GM12878 (cell line): Measurements from ENCODE around the gene OSBP. TPM values are rescaled to one million over a fixed set of nuclear protein-coding genes. Genes with fewer than 3 reads are reported as not detected.

Experiments
- BHLHE40 ChIP-seq, 2 experiments: fragments of 450-650 bp in 1 of 2; IDR thresholded peaks; 2 replicates each; pipeline ENCODE4 v1.6.1; 2011 to 2017; ENCODE audit warnings: low read depth in 2 of 2, borderline replicate concordance in 1 of 2, improper control_type of control experiment in 1 of 2, low read length in 1 of 2, mild to moderate bottlenecking in 1 of 2
- CHD2 ChIP-seq: IDR thresholded peaks from 2 replicates; pipeline ENCODE4 v1.6.1; 2011; ENCODE audit warnings: low read depth, low read length, improper control_type of control experiment, borderline replicate concordance
- CHD4 ChIP-seq: fragments of 200-600 bp; sonication (generic); IDR thresholded peaks from 2 replicates; pipeline ENCODE4 v1.6.1; 2016; ENCODE audit warnings: mild to moderate bottlenecking
- CREB1 ChIP-seq: IDR thresholded peaks from 2 replicates; pipeline ENCODE4 v1.6.1; 2012; ENCODE audit warnings: low read depth, mild to moderate bottlenecking, inconsistent platforms
- EP300 ChIP-seq, 2 experiments: fragments of 150-350 bp in 1 of 2; IDR thresholded peaks; 2 replicates each; pipeline ENCODE4 v1.6.1; 2011 to 2012; ENCODE audit warnings: low read depth in 2 of 2, low read length in 2 of 2, borderline replicate concordance in 1 of 2, improper control_type of control experiment in 1 of 2, inconsistent platforms in 1 of 2; ENCODE audit not compliant: control insufficient read depth in 1 of 2
- HCFC1 ChIP-seq: fragments of 150-350 bp; IDR thresholded peaks from 2 replicates; pipeline ENCODE4 v1.6.1; 2014; ENCODE audit warnings: low read length
- NFYA ChIP-seq: IDR thresholded peaks from 2 replicates; pipeline ENCODE4 v1.6.1; 2011; ENCODE audit warnings: low read depth, mild to moderate bottlenecking, low read length, improper control_type of control experiment, borderline replicate concordance
- NRF1 ChIP-seq: conservative IDR thresholded peaks from 2 replicates; pipeline ENCODE4 v1.6.1; 2011; ENCODE audit warnings: mild to moderate bottlenecking, low read depth, low read length, improper control_type of control experiment
- PAX5 ChIP-seq: IDR thresholded peaks from 2 replicates; pipeline ENCODE4 v1.6.1; 2011; ENCODE audit warnings: low read depth, low read length, borderline replicate concordance
- RCOR1 ChIP-seq: conservative IDR thresholded peaks from 2 replicates; pipeline ENCODE4 v1.6.1; 2012; ENCODE audit warnings: low read depth, low read length, improper control_type of control experiment
- RFX5 ChIP-seq: IDR thresholded peaks from 2 replicates; pipeline ENCODE4 v1.6.1; 2011; ENCODE audit warnings: low read depth, low read length, improper control_type of control experiment
- SMAD5 ChIP-seq: IDR thresholded peaks from 2 replicates; pipeline ENCODE4 v1.6.1; 2016; ENCODE audit warnings: antibody characterized with exemption, low read depth
- SREBF2 ChIP-seq: IDR thresholded peaks from 2 replicates; pipeline ENCODE4 v1.6.1; 2012; ENCODE audit warnings: mild to moderate bottlenecking, low read length
- TAF1 ChIP-seq: IDR thresholded peaks from 2 replicates; pipeline ENCODE4 v1.6.1; 2011; ENCODE audit warnings: mild to moderate bottlenecking, low read depth, low read length, borderline replicate concordance
- YBX1 ChIP-seq: fragments of 450-650 bp; IDR thresholded peaks from 2 replicates; pipeline ENCODE4 v1.6.1; 2016; ENCODE audit warnings: antibody characterized with exemption
- ZBTB40 ChIP-seq: fragments of 450-650 bp; IDR thresholded peaks from 2 replicates; pipeline ENCODE4 v1.6.1; 2016; ENCODE audit warnings: mild to moderate bottlenecking, moderate library complexity, borderline replicate concordance
- ZNF207 ChIP-seq: fragments of 450-650 bp; IDR thresholded peaks from 2 replicates; pipeline ENCODE4 v1.6.1; 2014; ENCODE audit warnings: antibody characterized with exemption, mild to moderate bottlenecking, borderline replicate concordance
- ZNF384 ChIP-seq: IDR thresholded peaks from 2 replicates; pipeline ENCODE4 v1.6.1; 2012; ENCODE audit warnings: low read depth, mild to moderate bottlenecking, low read length, improper control_type of control experiment, borderline replicate concordance
- polyA plus RNA-seq, 11 experiments: library from polyadenylated mRNA; depleted of rRNA in 4 of 11; unstranded in 6 of 11; stranded (reverse) in 5 of 11; fragments of >200 nt; fragmentation: Nextera tagmentation in 4 of 11; fragmentation: Illumina TruSeq in 1 of 11; extraction: Ambion mirVana in 4 of 11; extraction: Trizol in 1 of 11; gene quantifications; 1 replicate in 1 of 11; 2 replicates in 10 of 11; pipeline versions ENCODE4 v1.2.1 to v1.2.3, GENCODE V29; 2011 to 2016; ENCODE audit warnings: inconsistent platforms in 2 of 11, missing spikeins in 2 of 11, low read depth in 1 of 11
- total RNA-seq, 4 experiments: library from RNA; depleted of rRNA in 3 of 4; stranded (reverse); fragments of >200 nt in 3 of 4; fragmentation: Illumina TruSeq in 1 of 4; extraction: Trizol in 1 of 4; gene quantifications; 2 replicates each; pipeline versions ENCODE4 v1.2.1 to v1.2.3, GENCODE V29; 2013 to 2021
- TF ChIP-seq, protein P1 (sequence below): IDR thresholded peaks from 2 replicates; pipeline ENCODE4 v1.6.1; 2011; ENCODE audit warnings: borderline replicate concordance, low read depth, mild to moderate bottlenecking, moderate library complexity, low read length; ENCODE audit not compliant: insufficient read depth, poor library complexity, severe bottlenecking
- TF ChIP-seq, protein P2 (sequence below): fragments of 450-650 bp; formaldehyde crosslinking; IDR thresholded peaks from 2 replicates; pipeline ENCODE4 v1.4.0; 2022; ENCODE audit warnings: mild to moderate bottlenecking, moderate library complexity

OSBP gene
- total and polyA plus RNA-seq, 10 of the 15 experiments (the other 5 are each of a cell fraction or from before 2014, with no cell fraction given), result 5.9 to 41.2 (median 21.7) TPM

- TF ChIP-seq ZNF207, result peak; percentile 92; the same call in 1 of the 2 replicates
- TF ChIP-seq SMAD5, result no peak
- peak; percentile 99 for TF ChIP-seq NFYA
- TF ChIP-seq, protein P1, sequence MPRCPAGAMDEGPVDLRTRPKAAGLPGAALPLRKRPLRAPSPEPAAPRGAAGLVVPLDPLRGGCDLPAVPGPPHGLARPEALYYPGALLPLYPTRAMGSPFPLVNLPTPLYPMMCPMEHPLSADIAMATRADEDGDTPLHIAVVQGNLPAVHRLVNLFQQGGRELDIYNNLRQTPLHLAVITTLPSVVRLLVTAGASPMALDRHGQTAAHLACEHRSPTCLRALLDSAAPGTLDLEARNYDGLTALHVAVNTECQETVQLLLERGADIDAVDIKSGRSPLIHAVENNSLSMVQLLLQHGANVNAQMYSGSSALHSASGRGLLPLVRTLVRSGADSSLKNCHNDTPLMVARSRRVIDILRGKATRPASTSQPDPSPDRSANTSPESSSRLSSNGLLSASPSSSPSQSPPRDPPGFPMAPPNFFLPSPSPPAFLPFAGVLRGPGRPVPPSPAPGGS, result no peak
- no peak for TF ChIP-seq RCOR1
- no peak for TF ChIP-seq PAX5
- peak; percentile 88; the same call in 1 of the 2 replicates for TF ChIP-seq ZBTB40
- TF ChIP-seq BHLHE40 (IDR thresholded peaks at IDR 0.05; ENCODE audit: borderline replicate concordance in 1 of 2, low read depth in 2 of 2, low read length in 1 of 2), result no peak
- TF ChIP-seq HCFC1, result no peak; the same call in 1 of the 2 replicates
- peak; percentile 99 for TF ChIP-seq CHD2
- no peak for TF ChIP-seq ZNF384
- no peak for TF ChIP-seq CHD4
- peak; percentile 63; the same call in 1 of the 2 replicates for TF ChIP-seq TAF1
- TF ChIP-seq CREB1, result peak; percentile 97
- TF ChIP-seq EP300 (IDR thresholded peaks at IDR 0.05; ENCODE audit: borderline replicate concordance in 1 of 2, control insufficient read depth in 1 of 2, low read depth in 2 of 2, low read length in 2 of 2), result no peak
- TF ChIP-seq, protein P2, sequence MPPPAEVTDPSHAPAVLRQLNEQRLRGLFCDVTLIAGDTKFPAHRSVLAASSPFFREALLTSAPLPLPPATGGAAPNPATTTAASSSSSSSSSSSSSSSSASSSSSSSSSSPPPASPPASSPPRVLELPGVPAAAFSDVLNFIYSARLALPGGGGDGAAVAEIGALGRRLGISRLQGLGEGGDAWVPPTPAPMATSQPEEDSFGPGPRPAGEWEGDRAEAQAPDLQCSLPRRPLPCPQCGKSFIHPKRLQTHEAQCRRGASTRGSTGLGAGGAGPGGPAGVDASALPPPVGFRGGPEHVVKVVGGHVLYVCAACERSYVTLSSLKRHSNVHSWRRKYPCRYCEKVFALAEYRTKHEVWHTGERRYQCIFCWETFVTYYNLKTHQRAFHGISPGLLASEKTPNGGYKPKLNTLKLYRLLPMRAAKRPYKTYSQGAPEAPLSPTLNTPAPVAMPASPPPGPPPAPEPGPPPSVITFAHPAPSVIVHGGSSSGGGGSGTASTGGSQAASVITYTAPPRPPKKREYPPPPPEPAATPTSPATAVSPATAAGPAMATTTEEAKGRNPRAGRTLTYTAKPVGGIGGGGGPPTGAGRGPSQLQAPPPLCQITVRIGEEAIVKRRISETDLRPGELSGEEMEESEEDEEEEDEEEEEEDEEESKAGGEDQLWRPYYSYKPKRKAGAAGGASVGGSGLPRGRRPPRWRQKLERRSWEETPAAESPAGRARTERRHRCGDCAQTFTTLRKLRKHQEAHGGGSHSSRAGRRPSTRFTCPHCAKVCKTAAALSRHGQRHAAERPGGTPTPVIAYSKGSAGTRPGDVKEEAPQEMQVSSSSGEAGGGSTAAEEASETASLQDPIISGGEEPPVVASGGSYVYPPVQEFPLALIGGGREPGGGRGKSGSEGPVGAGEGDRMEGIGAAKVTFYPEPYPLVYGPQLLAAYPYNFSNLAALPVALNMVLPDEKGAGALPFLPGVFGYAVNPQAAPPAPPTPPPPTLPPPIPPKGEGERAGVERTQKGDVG (CRISPR knock-in tag), result no peak
- peak; percentile 15; the same call in 1 of the 2 replicates for TF ChIP-seq NRF1
- TF ChIP-seq SREBF2, result no peak
- no peak for TF ChIP-seq YBX1
- TF ChIP-seq RFX5, result peak; percentile 74; the same call in 1 of the 2 replicates
Measured at GRCh38 chr11:59615637-59616395, at the start of gene OSBP (continued).
